GM12801 (cell line): Measurements from ENCODE around the gene CARMIL1.

Experiments
- CTCF ChIP-seq: IDR thresholded peaks from one replicate; pipeline ENCODE4 v1.5.1; 2011; ENCODE audit warnings: control low read depth; ENCODE audit not compliant: insufficient read length; ENCODE audit errors: extremely low read depth

The CARMIL1 gene

GRCh38 chr6:25337431-25337830 is 58.3 kb downstream of the CARMIL1 start:
- no peak for TF ChIP-seq CTCF

DNA sequence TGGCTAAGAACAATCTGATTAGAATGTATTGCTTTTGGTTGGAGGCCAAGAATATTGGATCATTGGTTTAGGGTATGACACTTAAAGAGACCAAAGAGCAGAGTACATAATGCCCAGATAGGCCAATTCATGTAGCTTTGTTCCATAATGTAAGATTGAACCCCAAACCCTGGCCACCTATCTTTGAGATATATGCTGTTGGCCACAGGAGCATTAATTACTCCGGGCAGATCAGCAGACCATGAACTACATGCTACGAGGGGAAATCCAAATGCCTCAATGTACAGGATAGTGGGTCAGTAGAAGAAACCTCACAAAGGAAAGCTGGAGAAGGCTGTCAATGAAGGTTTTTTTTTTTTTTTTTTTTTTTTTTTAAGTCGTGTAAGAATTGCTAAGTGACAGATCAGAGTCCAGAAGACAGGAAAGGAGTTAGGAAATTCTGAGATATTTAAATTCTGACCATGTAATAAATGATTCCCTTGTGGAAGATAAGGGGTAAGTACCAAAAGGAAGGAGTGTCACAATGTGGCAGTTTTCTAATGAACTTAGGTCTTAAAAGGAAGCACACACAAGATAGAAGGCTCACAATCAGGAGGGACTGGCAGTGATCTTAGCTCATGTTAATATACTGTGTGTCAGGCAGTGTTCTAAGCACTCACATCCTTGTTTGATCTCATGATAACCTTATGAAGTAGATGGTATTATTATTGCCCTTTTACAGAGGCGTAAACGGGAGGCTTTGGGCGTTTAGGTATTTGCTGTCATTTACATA is 61.4 kb downstream of the CARMIL1 start:
- no peak for TF ChIP-seq CTCF

GRCh38 chr6:25341203-25341552 is 62.0 kb downstream of the CARMIL1 start:
- no peak for TF ChIP-seq CTCF

GRCh38 chr6:25341923-25342619 is 62.9 kb downstream of the CARMIL1 start:
- no peak for TF ChIP-seq CTCF

- no peak for TF ChIP-seq CTCF
These were observed 63.6 kb downstream of the CARMIL1 start for GRCh38 chr6:25342802-25343201.

- TF ChIP-seq CTCF = no peak
These were observed 64.8 kb downstream of the CARMIL1 start for GRCh38 chr6:25343984-25344383.

DNA sequence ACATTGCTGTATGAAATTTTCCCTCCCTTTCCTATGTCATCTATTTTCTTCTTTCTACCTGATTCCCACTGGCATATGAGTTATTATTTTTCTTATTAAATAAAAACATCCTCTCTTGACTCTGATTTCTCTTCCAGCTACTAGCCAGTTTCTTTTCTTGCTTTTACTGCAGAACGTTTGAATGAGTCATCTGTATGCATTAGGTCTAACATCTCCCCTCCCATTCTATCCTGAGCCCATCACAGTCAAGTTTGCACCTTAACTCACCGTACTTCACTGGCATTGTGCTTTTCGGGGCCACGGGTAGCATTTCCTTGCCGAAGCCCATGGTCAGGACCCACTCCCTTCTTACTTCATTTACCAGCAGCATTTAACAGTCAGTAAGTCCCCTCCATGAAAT is 65.7 kb downstream of the CARMIL1 start:
- no peak for TF ChIP-seq CTCF
